Natural killer cell (primary cell): ENCODE results near the gene XPA. TPM values are rescaled to one million over a fixed set of nuclear protein-coding genes. Genes with fewer than 3 reads are reported as not detected.

Experiments used
- ATAC-seq, 3 donors: fragments of 150-1000 bp in 2 of 3; fragments of 200-7000 bp in 1 of 3; cut with Tn5 transposase; 1 replicate in 1 of 3; 2 replicates in 2 of 3; pipeline ENCODE4 v1.10.0; 2021; ENCODE audit warnings: mild to moderate bottlenecking in 2 of 3, moderate library complexity in 2 of 3
- DNase-seq, 2 donors: peaks; one replicate each; pipeline versions ENCODE4 v3.0.0 to v3.0.0-alpha.2; 2013 to 2021; ENCODE audit warnings: mixed read lengths in 1 of 2
- H3K27ac ChIP-seq: one replicate; pipeline ENCODE4 v1.5.1; 2013; ENCODE audit warnings: mild to moderate bottlenecking, low read length
- H3K27me3 ChIP-seq: one replicate; pipeline ENCODE4 v1.6.1; 2013; ENCODE audit warnings: low read length; ENCODE audit not compliant: control insufficient read depth, insufficient read depth
- H3K36me3 ChIP-seq: one replicate; pipeline ENCODE4 v1.6.1; 2013; ENCODE audit warnings: low read length; ENCODE audit not compliant: control insufficient read depth, insufficient read depth
- H3K4me1 ChIP-seq: one replicate; pipeline ENCODE4 v1.6.1; 2013; ENCODE audit warnings: low read length; ENCODE audit not compliant: control insufficient read depth, insufficient read depth
- H3K4me3 ChIP-seq: one replicate; pipeline ENCODE4 v1.5.1; 2013; ENCODE audit warnings: low read length
- H3K9me3 ChIP-seq: one replicate; pipeline ENCODE4 v1.6.1; 2013; ENCODE audit warnings: low read length; ENCODE audit not compliant: control insufficient read depth, insufficient read depth
- H3K27ac Mint-ChIP-seq, 2 donors: one replicate each; pipeline ENCODE4 v1.8.0; 2022; ENCODE audit warnings: mild to moderate bottlenecking in 2 of 2, mixed read lengths in 2 of 2, moderate library complexity in 1 of 2
- H3K27me3 Mint-ChIP-seq, 2 donors: one replicate each; pipeline ENCODE4 v1.8.0; 2022; ENCODE audit warnings: low read depth in 2 of 2, mixed read lengths in 2 of 2
- H3K36me3 Mint-ChIP-seq: one replicate; pipeline ENCODE4 v1.8.0; 2022; ENCODE audit warnings: mixed read lengths
- H3K4me1 Mint-ChIP-seq, 2 donors: one replicate each; pipeline ENCODE4 v1.8.0; 2022; ENCODE audit warnings: mixed read lengths in 2 of 2
- H3K4me3 Mint-ChIP-seq: one replicate; pipeline ENCODE4 v1.8.0; 2022; ENCODE audit warnings: mild to moderate bottlenecking, moderate library complexity, mixed read lengths
- H3K9me3 Mint-ChIP-seq, 2 donors: one replicate each; pipeline ENCODE4 v1.8.0; 2022; ENCODE audit warnings: mixed read lengths in 2 of 2
- WGBS: methylation state at CpG from one replicate; pipeline ENCODE4 v1.1.7; 2013; ENCODE audit warnings: missing lambda C conversion rate; ENCODE audit not compliant: insufficient coverage; 5-methylcytosine and 5-hydroxymethylcytosine counted together
- intact Hi-C: fragments of 100-400 bp; cut with micrococcal nuclease; formaldehyde crosslinking; loops from one replicate; pipeline ENCODE4 v1.14.2; 2022
- total RNA-seq, 4 donors: library from RNA; stranded (reverse); fragments of 120-200 nt in 1 of 4; gene quantifications; one replicate each; pipeline versions ENCODE4 v1.2.3 to v1.2.4, GENCODE V29; 2013 to 2022
- TF ChIP-seq, protein P1 (sequence below): fragments of 200-600 bp; IDR thresholded peaks from one replicate; pipeline ENCODE4 v1.8.0; 2022; ENCODE audit warnings: antibody characterized with exemption

The XPA gene
- total RNA-seq, 3 donors from 2014 or later (not counting 1 experiment from before 2014, with no cell fraction given) = 21.7 to 28.4 (median 25.6) TPM

- DNase-seq (no peak), ATAC-seq (no peak)
- no peaks in the 10 kb centered on the region for H3K27me3 ChIP-seq
- WGBS = 86% methylated on average over 2 of the region's 3 CpGs
- H3K4me1 Mint-ChIP-seq = peaks cover 5 to 13% of the 10 kb centered on the region in 2 donors
- no peaks in the 10 kb centered on the region for H3K27me3 Mint-ChIP-seq
- TF ChIP-seq, protein P1, sequence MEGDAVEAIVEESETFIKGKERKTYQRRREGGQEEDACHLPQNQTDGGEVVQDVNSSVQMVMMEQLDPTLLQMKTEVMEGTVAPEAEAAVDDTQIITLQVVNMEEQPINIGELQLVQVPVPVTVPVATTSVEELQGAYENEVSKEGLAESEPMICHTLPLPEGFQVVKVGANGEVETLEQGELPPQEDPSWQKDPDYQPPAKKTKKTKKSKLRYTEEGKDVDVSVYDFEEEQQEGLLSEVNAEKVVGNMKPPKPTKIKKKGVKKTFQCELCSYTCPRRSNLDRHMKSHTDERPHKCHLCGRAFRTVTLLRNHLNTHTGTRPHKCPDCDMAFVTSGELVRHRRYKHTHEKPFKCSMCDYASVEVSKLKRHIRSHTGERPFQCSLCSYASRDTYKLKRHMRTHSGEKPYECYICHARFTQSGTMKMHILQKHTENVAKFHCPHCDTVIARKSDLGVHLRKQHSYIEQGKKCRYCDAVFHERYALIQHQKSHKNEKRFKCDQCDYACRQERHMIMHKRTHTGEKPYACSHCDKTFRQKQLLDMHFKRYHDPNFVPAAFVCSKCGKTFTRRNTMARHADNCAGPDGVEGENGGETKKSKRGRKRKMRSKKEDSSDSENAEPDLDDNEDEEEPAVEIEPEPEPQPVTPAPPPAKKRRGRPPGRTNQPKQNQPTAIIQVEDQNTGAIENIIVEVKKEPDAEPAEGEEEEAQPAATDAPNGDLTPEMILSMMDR = no peak
- intact Hi-C loops = no loop called here
- no peak overlapping the region for H3K4me3 ChIP-seq
- H3K27ac ChIP-seq = no peak overlapping the region
- H3K36me3 ChIP-seq = peaks cover 19% of the 10 kb centered on the region
- no peak overlapping the region for H3K4me3 Mint-ChIP-seq
- no peak overlapping the region for H3K27ac Mint-ChIP-seq
- H3K9me3 ChIP-seq = no peaks in the 10 kb centered on the region
- no peaks in the 10 kb centered on the region for H3K4me1 ChIP-seq
- no peaks in the 10 kb centered on the region for H3K9me3 Mint-ChIP-seq
- peaks cover 7% of the 10 kb centered on the region for H3K36me3 Mint-ChIP-seq
These were observed 71.5 kb downstream of the XPA start for GRCh38 chr9:97625620-97626019.

Other genes with a start within 250 kb of the XPA start
- 1 to 10 TPM; 1.9 to 3.2 (median 2.0) TPM for gene TMOD1, start 195.7 kb downstream of the XPA start, total RNA-seq
- gene TSTD2, start 64.0 kb downstream of the XPA start, total RNA-seq = 10 to 100 TPM; 16.2 to 25.7 (median 24.7) TPM
- gene NCBP1, start 63.5 kb downstream of the XPA start, total RNA-seq = 10 to 100 TPM; 39.3 to 55.2 (median 51.2) TPM
- gene FOXE1, start 155.9 kb upstream of the XPA start, total RNA-seq = not detected
- gene TRMO, start 225.2 kb upstream of the XPA start, total RNA-seq = 10 to 100 TPM; 26.6 to 35.1 (median 31.2) TPM
- under 1 TPM; 0.47 to 0.75 (median 0.75) TPM for gene HEMGN, start 240.8 kb upstream of the XPA start, total RNA-seq